Bronchial epithelial cell (primary cell): Measurements from ENCODE around the gene UQCC2. TPM values are rescaled to one million over a fixed set of nuclear protein-coding genes. Genes with fewer than 3 reads are reported as not detected.
A peak's percentile ranks its signal among the peaks of the same experiment; 100 is the strongest.

ENCODE experiments used
- DNase-seq: peaks from one replicate; pipeline ENCODE4 v3.0.0-alpha.2; 2010; ENCODE audit warnings: low read depth
- FAIRE-seq: peaks from 2 replicates; lab custom pipeline; 2011; peaks lifted over from hg19 to GRCh38; lab: Jason Lieb, UNC
- H3K27me3 ChIP-seq: 2 replicates; pipeline ENCODE4 v1.5.1; 2011; ENCODE audit warnings: low read length; ENCODE audit not compliant: control insufficient read depth, insufficient read depth
- H3K36me3 ChIP-seq: 2 replicates; pipeline ENCODE4 v1.5.1; 2011; ENCODE audit warnings: low read length; ENCODE audit not compliant: control insufficient read depth, insufficient read depth
- H3K4me3 ChIP-seq: 2 replicates; pipeline ENCODE4 v1.5.1; 2011; ENCODE audit warnings: mild to moderate bottlenecking, low read depth, low read length, control low read depth
- CTCF ChIP-seq: IDR thresholded peaks from 2 replicates; pipeline ENCODE4 v1.5.1; 2011; ENCODE audit warnings: mild to moderate bottlenecking, moderate library complexity, low read length, control low read depth, inconsistent platforms; ENCODE audit not compliant: insufficient read depth, severe bottlenecking
- total RNA-seq: library from RNA; depleted of rRNA; stranded (reverse); fragments of >200 nt; gene quantifications from 2 replicates; pipeline ENCODE4 v1.2.1, GENCODE V29; 2014

The UQCC2 gene
- total RNA-seq, 1 donor from 2014 or later = 47.1 TPM

DNA sequence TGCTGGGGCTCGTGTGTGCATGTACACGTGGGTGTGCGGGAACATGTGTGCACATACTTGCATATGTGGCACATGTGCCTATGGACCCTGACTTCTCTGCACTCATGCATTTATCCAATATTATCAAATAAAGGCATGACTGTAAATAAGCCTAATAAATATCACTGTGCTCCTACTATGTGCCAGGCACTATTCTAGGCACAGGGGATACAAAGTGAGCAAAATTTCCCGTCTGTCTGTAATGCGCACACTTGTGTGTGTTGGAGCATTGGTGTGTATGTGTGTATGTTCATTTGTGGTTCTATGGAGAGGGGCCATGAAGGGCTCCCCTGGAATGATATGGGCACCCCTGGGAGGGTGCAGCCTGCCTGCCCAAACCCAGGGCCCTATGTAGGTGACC is 48.5 kb downstream of the UQCC2 start:
- DNase-seq = no peak

GRCh38 chr6:33662318-33662717 is 49.2 kb downstream of the UQCC2 start:
- TF ChIP-seq CTCF = no peak
- H3K27me3 ChIP-seq = no peaks in the 10 kb centered on the region
- peaks cover 34% of the 10 kb centered on the region for H3K36me3 ChIP-seq
- DNase-seq = no peak
- no peak for FAIRE-seq
- H3K4me3 ChIP-seq = no peak overlapping the region

More for the DNA sequence above, 48.5 kb downstream of the UQCC2 start:
- H3K4me3 ChIP-seq = no peak overlapping the region
- peaks cover 35% of the 10 kb centered on the region for H3K36me3 ChIP-seq
- H3K27me3 ChIP-seq = no peaks in the 10 kb centered on the region
- TF ChIP-seq CTCF = no peak
- no peak for FAIRE-seq

DNA sequence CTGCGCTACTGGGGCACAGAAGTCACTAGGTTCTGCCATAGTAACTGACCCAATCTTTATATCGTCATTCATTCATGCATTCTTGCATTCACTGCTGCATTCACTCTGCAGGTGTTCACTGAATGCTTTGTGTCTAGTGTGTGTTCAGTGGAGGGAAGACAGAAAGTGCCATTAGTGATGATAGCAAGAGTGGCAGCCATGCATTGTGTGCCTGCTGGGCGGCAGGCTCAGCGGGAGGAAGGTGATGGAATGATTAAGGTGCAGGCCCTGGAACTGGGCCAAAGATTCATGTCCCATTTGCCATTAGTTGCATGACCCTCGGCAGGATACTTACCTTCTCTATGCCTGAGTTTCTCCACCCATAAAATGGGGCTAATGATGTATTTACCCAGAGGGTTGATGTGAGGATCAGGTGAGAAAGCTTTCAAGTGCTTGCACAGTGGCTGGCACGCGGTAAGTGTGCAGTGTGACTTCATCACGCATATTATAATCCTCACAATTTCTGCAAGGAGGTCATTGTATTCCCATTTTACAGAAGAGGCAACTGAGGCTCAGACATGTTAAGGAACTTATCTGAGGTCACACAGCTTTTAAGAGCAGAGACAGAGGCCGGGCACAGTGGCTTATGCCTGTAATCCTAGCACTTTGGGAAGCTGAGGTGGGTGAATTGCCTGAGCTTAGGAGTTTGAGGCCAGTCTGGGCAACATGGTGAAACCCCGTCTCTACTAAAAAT is 50.2 kb downstream of the UQCC2 start:
- FAIRE-seq = peak; percentile 32
- H3K36me3 ChIP-seq = peaks cover 39% of the 10 kb centered on the region

GRCh38 chr6:33659986-33660385 is 51.5 kb downstream of the UQCC2 start:
- peaks cover 45% of the 10 kb centered on the region for H3K36me3 ChIP-seq
- FAIRE-seq (peak; percentile 52), DNase-seq (no peak)
- no peak for TF ChIP-seq CTCF
- no peak overlapping the region for H3K4me3 ChIP-seq
- H3K27me3 ChIP-seq = no peaks in the 10 kb centered on the region

More for the DNA sequence above, 50.2 kb downstream of the UQCC2 start:
- no peak for DNase-seq
- no peak overlapping the region for H3K4me3 ChIP-seq
- H3K27me3 ChIP-seq = no peaks in the 10 kb centered on the region
- no peak for TF ChIP-seq CTCF

DNA sequence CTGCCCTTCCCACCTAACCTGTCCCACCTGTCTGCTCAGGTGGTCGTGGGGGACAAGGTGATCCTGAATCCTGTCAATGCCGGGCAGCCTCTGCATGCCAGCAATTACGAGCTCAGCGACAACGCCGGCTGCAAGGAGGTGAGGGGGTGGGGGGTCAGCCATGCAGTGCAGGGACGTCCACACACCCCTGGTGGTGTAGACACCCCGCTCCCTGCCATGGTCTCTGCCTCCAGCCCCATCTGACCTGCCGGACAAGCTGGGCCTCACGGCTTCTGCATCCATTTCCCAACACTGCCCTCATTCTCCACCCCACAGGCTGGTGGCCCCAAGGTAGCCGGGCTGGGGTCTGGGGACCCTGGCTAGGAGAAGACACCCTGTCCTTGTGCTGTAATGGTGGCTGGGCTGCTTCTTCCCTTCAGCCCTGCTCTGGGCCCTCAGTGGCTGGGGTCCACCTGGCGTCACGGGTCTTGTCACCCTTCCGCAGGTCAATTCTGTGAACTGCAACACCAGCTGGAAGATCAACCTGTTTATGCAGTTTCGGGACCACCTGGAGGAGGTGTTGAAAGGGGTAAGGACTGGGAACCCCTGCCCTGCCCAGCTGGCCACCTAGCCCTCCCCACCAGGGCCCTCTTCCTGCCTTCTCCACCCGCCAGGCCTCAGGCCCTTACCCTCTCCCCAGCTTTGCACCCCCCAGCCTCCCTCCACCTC is 52.4 kb downstream of the UQCC2 start:
- no peak for TF ChIP-seq CTCF
- Histone ChIP-seq H3K4me3 (no peak overlapping the region), H3K27me3 (no peaks in the 10 kb centered on the region), H3K36me3 (peaks cover 44% of the 10 kb centered on the region)
- no peak for FAIRE-seq
- DNase-seq = no peak
